ENCODE data around the gene CTPS1.

Gene CTPS1

GRCh38 chr1:40952744-40953315, 26.7 kb upstream of the CTPS1 start:
- DNase-seq (ENCODE audit: low read depth in 1 of 2, low spot score in 1 of 2), result no peak
- TF ChIP-seq SPI1 (IDR thresholded peaks at IDR 0.05; ENCODE audit: borderline replicate concordance, low read depth) (no peak), REST (IDR thresholded peaks at IDR 0.05; ENCODE audit: insufficient replicate concordance, low read depth) (no peak), CTCF (IDR thresholded peaks at IDR 0.05; ENCODE audit: insufficient read depth, low read length) (no peak), GABPA (IDR thresholded peaks at IDR 0.05; ENCODE audit: low read depth) (no peak), POLR2AphosphoS5 (IDR thresholded peaks at IDR 0.05; ENCODE audit: low read depth) (no peak)
- Histone ChIP-seq H3K4me3 (replicated peaks; ENCODE audit: insufficient read depth, low read length) (no peak overlapping the region), H3K27me3 (ENCODE audit: insufficient read depth, poor library complexity, severe bottlenecking) (no peaks in the 10 kb centered on the region), H3K27ac (replicated peaks) (no peak overlapping the region)

GRCh38 chr1:40954626-40955025, 24.9 kb upstream of the CTPS1 start:
- no peaks in the 10 kb centered on the region for H3K27me3 ChIP-seq (ENCODE audit: insufficient read depth, poor library complexity, severe bottlenecking)
- DNase-seq (ENCODE audit: low read depth in 1 of 2, low spot score in 1 of 2), result no peak
- no peak overlapping the region for H3K27ac ChIP-seq (replicated peaks)
- H3K4me3 ChIP-seq (replicated peaks; ENCODE audit: insufficient read depth, low read length), result no peak overlapping the region
- no peak for TF ChIP-seq GABPA (IDR thresholded peaks at IDR 0.05; ENCODE audit: low read depth)
- no peak for TF ChIP-seq SPI1 (IDR thresholded peaks at IDR 0.05; ENCODE audit: borderline replicate concordance, low read depth)
- TF ChIP-seq POLR2AphosphoS5 (IDR thresholded peaks at IDR 0.05; ENCODE audit: low read depth), result no peak
- no peak for TF ChIP-seq CTCF (IDR thresholded peaks at IDR 0.05; ENCODE audit: insufficient read depth, low read length)
- no peak for TF ChIP-seq REST (IDR thresholded peaks at IDR 0.05; ENCODE audit: insufficient replicate concordance, low read depth)

- H3K27ac ChIP-seq (replicated peaks), result no peak overlapping the region
- TF ChIP-seq CTCF (IDR thresholded peaks at IDR 0.05; ENCODE audit: insufficient read depth, low read length), result no peak
- TF ChIP-seq REST (IDR thresholded peaks at IDR 0.05; ENCODE audit: insufficient replicate concordance, low read depth), result no peak
- TF ChIP-seq SPI1 (IDR thresholded peaks at IDR 0.05; ENCODE audit: borderline replicate concordance, low read depth), result no peak
- TF ChIP-seq GABPA (IDR thresholded peaks at IDR 0.05; ENCODE audit: low read depth), result no peak
- no peak for TF ChIP-seq POLR2AphosphoS5 (IDR thresholded peaks at IDR 0.05; ENCODE audit: low read depth)
- no peaks in the 10 kb centered on the region for H3K27me3 ChIP-seq (ENCODE audit: insufficient read depth, poor library complexity, severe bottlenecking)
- DNase-seq (ENCODE audit: low read depth in 1 of 2, low spot score in 1 of 2), result no peak
- no peak overlapping the region for H3K4me3 ChIP-seq (replicated peaks; ENCODE audit: insufficient read depth, low read length)
Measured at GRCh38 chr1:40955266-40955665, 24.2 kb upstream of the CTPS1 start.

All from HL-60 (cell line).